Fibroblast of villous mesenchyme (primary cell): ENCODE results near the gene AKAP12. TPM values are rescaled to one million over a fixed set of nuclear protein-coding genes. Genes with fewer than 3 reads are reported as not detected.

ENCODE experiments used
- DNase-seq: peaks from one replicate; pipeline ENCODE4 v3.0.0-alpha.2; 2010; ENCODE audit warnings: low read depth
- H3K4me3 ChIP-seq: 2 replicates; pipeline ENCODE4 v1.5.1; 2011; ENCODE audit warnings: low read depth, mild to moderate bottlenecking, low read length
- small RNA-seq: library from RNA; depleted of rRNA; stranded (forward); fragments of <200 nt; gene quantifications from one replicate; pipeline ENCODE3, GENCODE V24; 2012
- total RNA-seq: library from RNA; depleted of rRNA; stranded (reverse); fragments of >200 nt; gene quantifications from 2 replicates; pipeline ENCODE4 v1.2.3, GENCODE V29; 2012
- TF ChIP-seq, protein P1 (sequence below): IDR thresholded peaks from 2 replicates; pipeline ENCODE4 v1.5.1; 2012; ENCODE audit warnings: low read depth, mild to moderate bottlenecking, low read length; ENCODE audit not compliant: insufficient read depth

The AKAP12 gene
- total RNA-seq, 1 donor: 123 TPM

DNA sequence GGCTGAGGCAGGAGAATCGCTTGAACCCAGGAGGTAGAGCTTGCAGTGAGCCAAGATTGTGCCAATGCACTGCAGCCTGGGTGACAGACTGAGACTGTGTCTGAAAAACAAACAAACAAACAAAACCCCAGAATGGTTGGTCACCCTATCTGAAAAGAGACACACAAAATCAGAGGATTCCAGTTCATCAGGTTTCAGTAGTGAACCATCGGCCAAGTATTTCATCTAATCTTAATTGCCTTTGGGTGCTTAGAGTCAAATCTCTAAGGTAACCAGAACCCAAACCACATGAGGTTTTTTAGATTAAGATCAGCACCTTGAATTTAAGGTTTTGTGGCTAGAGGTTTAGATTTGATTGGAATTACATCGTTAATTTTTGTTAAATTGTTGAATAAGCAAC lies 159.9 kb downstream of the AKAP12 start:
- no peak overlapping the region for H3K4me3 ChIP-seq
- no peak for DNase-seq
- TF ChIP-seq, protein P1, sequence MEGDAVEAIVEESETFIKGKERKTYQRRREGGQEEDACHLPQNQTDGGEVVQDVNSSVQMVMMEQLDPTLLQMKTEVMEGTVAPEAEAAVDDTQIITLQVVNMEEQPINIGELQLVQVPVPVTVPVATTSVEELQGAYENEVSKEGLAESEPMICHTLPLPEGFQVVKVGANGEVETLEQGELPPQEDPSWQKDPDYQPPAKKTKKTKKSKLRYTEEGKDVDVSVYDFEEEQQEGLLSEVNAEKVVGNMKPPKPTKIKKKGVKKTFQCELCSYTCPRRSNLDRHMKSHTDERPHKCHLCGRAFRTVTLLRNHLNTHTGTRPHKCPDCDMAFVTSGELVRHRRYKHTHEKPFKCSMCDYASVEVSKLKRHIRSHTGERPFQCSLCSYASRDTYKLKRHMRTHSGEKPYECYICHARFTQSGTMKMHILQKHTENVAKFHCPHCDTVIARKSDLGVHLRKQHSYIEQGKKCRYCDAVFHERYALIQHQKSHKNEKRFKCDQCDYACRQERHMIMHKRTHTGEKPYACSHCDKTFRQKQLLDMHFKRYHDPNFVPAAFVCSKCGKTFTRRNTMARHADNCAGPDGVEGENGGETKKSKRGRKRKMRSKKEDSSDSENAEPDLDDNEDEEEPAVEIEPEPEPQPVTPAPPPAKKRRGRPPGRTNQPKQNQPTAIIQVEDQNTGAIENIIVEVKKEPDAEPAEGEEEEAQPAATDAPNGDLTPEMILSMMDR: no peak

GRCh38 chr6:151400473-151400872 lies 160.7 kb downstream of the AKAP12 start:
- TF ChIP-seq, protein P1: no peak
- H3K4me3 ChIP-seq: no peak overlapping the region
- DNase-seq: peak; percentile 30

- TF ChIP-seq, protein P1: no peak
- no peak for DNase-seq
- no peak overlapping the region for H3K4me3 ChIP-seq
These were observed 162.5 kb downstream of the AKAP12 start for GRCh38 chr6:151402228-151402627.

DNA sequence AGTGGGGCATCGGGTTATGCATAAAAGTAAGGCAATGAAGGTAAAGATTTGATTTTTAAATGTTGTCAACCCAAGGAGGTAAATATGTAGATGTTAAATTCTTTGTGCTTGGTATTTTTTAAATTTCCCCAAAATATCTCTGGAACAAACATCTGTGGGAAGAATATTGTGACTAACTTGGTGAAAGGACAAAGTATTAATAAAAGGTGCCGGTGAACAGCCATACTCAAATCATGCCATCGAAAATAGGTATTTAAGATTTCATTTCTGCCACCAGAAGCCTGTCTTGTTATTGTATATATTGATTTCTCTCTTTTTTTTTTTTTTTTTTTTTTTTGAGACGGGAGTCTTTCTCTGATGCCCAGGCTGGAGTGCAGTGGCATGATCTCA lies 164.1 kb downstream of the AKAP12 start:
- no peak overlapping the region for H3K4me3 ChIP-seq
- TF ChIP-seq, protein P1: no peak
- no peak for DNase-seq

Small RNAs within 50 kb of the gene (small RNA-seq; reads per million reads assigned to genes)
- not detected for gene RF00019
- gene RNU6-1247P: not detected
- not detected for gene RNU6-300P
- gene RNY4P20: 0.38 reads per million

Other genes with a start within 250 kb of the AKAP12 start
- 8.7 and 10.8 TPM in 2 replicates for gene ZBTB2, start 151.6 kb downstream of the AKAP12 start, total RNA-seq
- 30.0 and 30.7 TPM in 2 replicates for gene RMND1, start 212.2 kb downstream of the AKAP12 start, total RNA-seq